Measurements from ENCODE around the gene MLPH. TPM values are rescaled to one million over a fixed set of nuclear protein-coding genes. Genes with fewer than 3 reads are reported as not detected.

The MLPH gene
- polyA plus RNA-seq, 3 donors, result not detected

GRCh38 chr2:237472187-237472712 lies 14.8 kb upstream of the MLPH start:
- H3K4me3 Mint-ChIP-seq, result no peak overlapping the region

More at GRCh38 chr2:237472187-237472712, 14.8 kb upstream of the MLPH start:
- peaks cover 25% of the 10 kb centered on the region for H3K4me1 Mint-ChIP-seq
- Histone ChIP-seq H4K20me1 (ENCODE audit: insufficient read depth, low read length) (no peaks in the 10 kb centered on the region), H3K79me2 (ENCODE audit: insufficient read depth, low read length) (no peaks in the 10 kb centered on the region), H3K9me3 (replicated peaks in 1 of 2; ENCODE audit: control insufficient read depth in 1 of 2, insufficient read depth in 1 of 2, low read length in 2 of 2) (no peaks in the 10 kb centered on the region), H3K36me3 (replicated peaks in 1 of 2; ENCODE audit: control insufficient read depth in 1 of 2, insufficient read depth in 2 of 2, low read length in 2 of 2) (no peaks in the 10 kb centered on the region), H3K9ac (ENCODE audit: insufficient read depth, low read length, poor library complexity, severe bottlenecking) (no peak overlapping the region), H3K4me1 (ENCODE audit: control insufficient read depth in 1 of 2, insufficient read depth in 2 of 2, low read length in 2 of 2) (peaks cover 18 to 20% of the 10 kb centered on the region in 2 donors), H3K4me2 (replicated peaks; ENCODE audit: extremely low read depth, low read length, poor library complexity, severe bottlenecking) (no peak overlapping the region), H3K27ac (ENCODE audit: low read depth in 1 of 2, low read length in 2 of 2) (no peak overlapping the region), H3K27me3 (ENCODE audit: control insufficient read depth in 2 of 2, insufficient read depth in 2 of 2, low read length in 2 of 2) (peaks cover 8 to 14% of the 10 kb centered on the region in 2 donors), H3K4me3 (replicated peaks in 1 of 3; ENCODE audit: low read depth in 2 of 3, low read length in 3 of 3) (no peak overlapping the region), H2AFZ (ENCODE audit: insufficient read depth, low read depth, low read length, poor library complexity, severe bottlenecking) (no peak overlapping the region)
- peaks cover 0 to 4% (median 2%) of the 10 kb centered on the region in 7 donors for H3K9me3 Mint-ChIP-seq
- no peak overlapping the region for H3K27ac Mint-ChIP-seq
- no peak for TF ChIP-seq CTCF (IDR thresholded peaks at IDR 0.05)
- DNase-seq, result no peak
- WGBS (ENCODE audit: insufficient coverage), result 96% methylated on average over 5 of the region's 8 CpGs
- H3K36me3 Mint-ChIP-seq, result no peaks in the 10 kb centered on the region
- peaks cover 13 to 18% (median 14%) of the 10 kb centered on the region in 3 donors for H3K27me3 Mint-ChIP-seq (ENCODE audit: low read depth in 3 of 3)
- intact Hi-C loops (cut with micrococcal nuclease), result loop anchor here in 1 of 2 donors (5.0 to 10.0 kb wide), 2 partner anchors 50 to 317 kb away; no protein-coding TSS in a partner anchor

Measured in CD14-positive monocyte (primary cell).